GM12865 (cell line): Measurements from ENCODE around the gene EMID1.

Experiments
- DNase-seq: peaks from one replicate; pipeline ENCODE4 v3.0.0; 2010; ENCODE audit warnings: low read depth
- H3K4me3 ChIP-seq: 2 replicates; pipeline ENCODE4 v1.5.1; 2011; ENCODE audit warnings: mild to moderate bottlenecking, low read depth, low read length, control low read depth
- TF ChIP-seq, protein P1 (sequence below): IDR thresholded peaks from 2 replicates; pipeline ENCODE4 v1.5.1; 2011; ENCODE audit warnings: low read length, control low read depth, low read depth, inconsistent platforms; ENCODE audit not compliant: insufficient read depth; ENCODE audit errors: missing control alignments

Gene EMID1

DNA sequence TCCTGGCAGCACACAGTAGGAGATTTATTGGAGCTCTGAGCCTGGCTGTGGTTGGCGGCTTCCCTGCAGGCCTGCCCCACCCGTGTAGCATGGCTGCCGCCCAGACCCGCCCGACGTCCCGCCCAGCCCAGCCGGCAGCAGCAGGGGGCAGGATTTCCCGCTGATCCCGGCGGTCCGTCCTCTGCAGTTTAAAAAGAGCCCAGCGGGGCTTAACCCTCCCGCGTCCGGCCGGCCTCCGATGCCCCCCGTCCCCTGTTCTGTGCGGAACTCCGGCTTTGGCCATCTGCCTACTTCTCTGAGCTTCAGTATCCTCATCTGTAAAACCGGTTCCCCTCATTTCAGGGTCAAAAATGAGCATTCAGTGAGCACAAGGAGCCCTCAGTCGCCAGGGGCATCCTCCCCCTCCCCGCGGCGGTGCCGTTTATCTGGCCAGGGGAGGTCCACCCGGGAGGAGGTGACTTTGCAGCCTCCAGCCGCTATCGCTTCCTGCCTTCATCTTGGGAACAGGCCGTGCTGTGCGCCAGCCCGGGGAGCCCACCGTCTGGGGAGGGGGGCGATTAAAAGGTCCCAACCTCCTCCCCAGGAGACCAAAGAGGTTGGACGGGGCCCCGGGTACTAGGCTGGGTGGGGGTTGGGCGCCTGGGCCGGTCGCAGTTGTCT is 100.6 kb downstream of the EMID1 start, which contains the start of gene GAS2L1:
GAS2L1 (plus strand) TSS at position 476 of the 660 bp plus-strand sequence. CDS start 1,456 bp downstream, outside the sequence.
- DNase-seq = peak; percentile 55
- peak within 1 kb of the TSS; percentile 41 for H3K4me3 ChIP-seq
- TF ChIP-seq, protein P1, sequence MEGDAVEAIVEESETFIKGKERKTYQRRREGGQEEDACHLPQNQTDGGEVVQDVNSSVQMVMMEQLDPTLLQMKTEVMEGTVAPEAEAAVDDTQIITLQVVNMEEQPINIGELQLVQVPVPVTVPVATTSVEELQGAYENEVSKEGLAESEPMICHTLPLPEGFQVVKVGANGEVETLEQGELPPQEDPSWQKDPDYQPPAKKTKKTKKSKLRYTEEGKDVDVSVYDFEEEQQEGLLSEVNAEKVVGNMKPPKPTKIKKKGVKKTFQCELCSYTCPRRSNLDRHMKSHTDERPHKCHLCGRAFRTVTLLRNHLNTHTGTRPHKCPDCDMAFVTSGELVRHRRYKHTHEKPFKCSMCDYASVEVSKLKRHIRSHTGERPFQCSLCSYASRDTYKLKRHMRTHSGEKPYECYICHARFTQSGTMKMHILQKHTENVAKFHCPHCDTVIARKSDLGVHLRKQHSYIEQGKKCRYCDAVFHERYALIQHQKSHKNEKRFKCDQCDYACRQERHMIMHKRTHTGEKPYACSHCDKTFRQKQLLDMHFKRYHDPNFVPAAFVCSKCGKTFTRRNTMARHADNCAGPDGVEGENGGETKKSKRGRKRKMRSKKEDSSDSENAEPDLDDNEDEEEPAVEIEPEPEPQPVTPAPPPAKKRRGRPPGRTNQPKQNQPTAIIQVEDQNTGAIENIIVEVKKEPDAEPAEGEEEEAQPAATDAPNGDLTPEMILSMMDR = peak; percentile 34

DNA sequence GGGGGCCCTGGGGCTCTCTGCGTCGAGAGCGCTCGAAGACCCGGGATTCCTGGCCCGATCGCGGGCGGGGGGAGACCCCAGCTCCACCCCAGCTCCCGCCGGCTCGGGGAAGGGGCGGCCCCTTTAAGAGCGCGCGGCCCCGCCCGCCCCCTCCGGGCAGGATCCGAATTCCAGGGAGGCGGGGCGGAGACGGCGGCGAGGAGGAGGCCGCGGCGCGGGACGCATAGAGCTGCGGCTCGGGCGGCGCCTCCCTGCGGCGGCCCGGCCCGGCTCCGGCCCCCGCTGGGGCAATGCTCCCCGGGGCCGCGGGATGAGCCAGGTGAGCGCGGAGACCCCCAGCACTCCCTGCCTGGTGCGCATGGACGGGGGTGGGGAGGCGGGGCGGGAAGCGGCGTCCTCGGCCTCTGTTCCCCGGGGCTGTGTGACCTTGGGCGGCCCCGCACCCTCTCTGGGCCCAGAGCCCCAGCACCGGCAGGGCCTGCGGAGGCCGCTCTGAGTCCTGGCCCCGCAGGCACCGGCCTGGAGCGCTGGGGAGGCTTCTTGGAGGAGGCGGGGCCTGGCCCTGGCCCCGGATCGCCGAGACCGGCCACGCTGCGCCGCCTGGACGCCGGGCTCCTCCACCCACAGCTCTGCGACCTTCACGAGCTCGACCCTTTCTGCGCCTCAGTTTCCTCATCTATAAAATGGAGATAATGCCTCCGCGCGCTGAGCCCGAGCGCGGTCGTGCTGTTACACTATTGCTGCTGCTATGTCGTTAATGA is 101.3 kb downstream of the EMID1 start:
- no peak for DNase-seq
- TF ChIP-seq, protein P1 = no peak
- H3K4me3 ChIP-seq = peak overlapping the region; percentile 41

DNA sequence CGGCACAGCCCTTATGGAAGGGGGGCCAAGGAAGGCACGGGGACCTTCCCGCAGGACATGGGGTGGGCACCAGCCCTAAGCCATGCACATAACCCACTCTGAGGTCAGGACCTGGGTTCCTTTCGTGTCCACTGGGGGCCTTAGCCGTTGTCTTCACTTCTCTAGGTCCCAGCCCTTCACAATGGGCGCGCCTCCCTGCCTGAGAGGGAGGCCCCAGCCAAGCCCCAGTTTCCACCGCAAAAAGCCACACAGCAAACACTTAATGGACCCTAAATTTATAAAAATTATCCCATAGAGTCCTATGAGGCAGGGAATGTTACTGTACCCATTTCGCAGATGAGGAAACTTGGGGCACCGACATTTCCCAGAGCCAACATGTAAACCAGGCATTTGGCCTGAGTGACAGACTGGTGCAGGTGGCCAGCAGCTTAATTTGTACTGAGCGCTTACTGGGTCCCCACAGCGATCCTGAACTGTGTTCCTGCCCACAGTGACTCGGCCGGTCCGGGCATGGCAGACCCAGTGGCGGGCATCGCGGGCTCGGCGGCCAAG is 102.0 kb downstream of the EMID1 start:
- TF ChIP-seq, protein P1 = no peak
- DNase-seq = no peak
- no peak overlapping the region for H3K4me3 ChIP-seq

DNA sequence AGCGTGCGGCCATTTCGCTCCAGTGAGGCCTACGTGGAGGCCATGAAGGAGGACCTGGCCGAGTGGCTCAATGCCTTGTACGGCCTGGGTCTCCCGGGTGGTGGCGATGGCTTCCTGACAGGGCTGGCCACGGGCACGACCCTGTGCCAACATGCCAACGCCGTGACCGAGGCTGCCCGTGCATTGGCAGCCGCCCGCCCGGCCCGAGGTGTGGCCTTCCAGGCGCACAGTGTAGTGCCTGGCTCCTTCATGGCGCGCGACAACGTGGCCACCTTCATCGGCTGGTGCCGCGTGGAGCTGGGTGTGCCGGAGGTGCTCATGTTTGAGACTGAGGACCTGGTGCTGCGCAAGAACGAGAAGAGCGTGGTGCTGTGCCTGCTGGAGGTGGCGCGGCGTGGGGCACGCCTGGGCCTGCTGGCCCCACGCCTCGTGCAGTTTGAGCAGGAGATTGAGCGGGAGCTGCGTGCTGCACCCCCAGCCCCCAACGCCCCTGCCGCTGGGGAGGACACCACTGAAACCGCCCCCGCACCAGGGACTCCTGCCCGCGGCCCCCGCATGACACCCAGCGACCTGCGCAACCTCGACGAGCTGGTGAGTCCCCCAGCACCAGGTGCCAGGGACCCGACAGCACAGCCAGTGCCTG is 102.6 kb downstream of the EMID1 start:
- TF ChIP-seq, protein P1 = no peak
- DNase-seq = no peak
- H3K4me3 ChIP-seq = no peak overlapping the region

DNA sequence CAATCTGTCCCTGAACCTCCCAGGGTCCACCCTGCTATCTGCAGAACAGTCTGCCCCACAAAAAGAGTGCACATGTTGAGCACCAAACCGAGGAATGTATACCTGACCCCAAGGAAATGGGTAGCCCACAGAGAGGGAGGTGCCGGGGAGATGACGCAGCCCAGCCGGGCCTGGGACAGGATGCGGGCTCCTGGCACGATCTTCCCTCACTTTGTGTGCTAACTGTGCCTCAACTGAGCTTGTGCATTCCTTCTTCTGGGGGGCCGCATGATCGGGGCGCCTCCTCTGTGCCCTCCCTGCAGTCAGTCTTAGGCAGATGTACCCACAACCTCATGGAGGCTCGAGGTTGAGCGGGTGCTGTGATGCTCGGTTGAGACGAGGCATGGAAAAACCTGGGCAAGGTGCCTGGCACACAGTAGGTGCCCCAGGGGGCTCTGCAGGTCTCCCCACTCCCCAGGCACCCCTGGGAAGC is 103.1 kb downstream of the EMID1 start:
- peak; percentile 33 for DNase-seq
- TF ChIP-seq, protein P1 = no peak

More for the DNA sequence above, 103.1 kb downstream of the EMID1 start:
- no peak overlapping the region for H3K4me3 ChIP-seq
